Upper lobe of right lung (tissue), 1 donor: Measurements from ENCODE around the gene GID4. TPM values are rescaled to one million over a fixed set of nuclear protein-coding genes. Genes with fewer than 3 reads are reported as not detected.

Experiments used
- ATAC-seq: fragments of 200-7000 bp; cut with Tn5 transposase; one replicate; pipeline ENCODE4 v1.9.1; 2020; ENCODE audit warnings: mild to moderate bottlenecking, moderate library complexity
- DNase-seq: peaks from one replicate; pipeline ENCODE4 v3.0.0-alpha.2; 2020
- H3K27ac ChIP-seq: fragments of 200-600 bp; one replicate; pipeline ENCODE4 v1.8.0; 2022
- H3K27me3 ChIP-seq: fragments of 200-600 bp; one replicate; pipeline ENCODE4 v1.8.0; 2022; ENCODE audit warnings: mild to moderate bottlenecking
- H3K36me3 ChIP-seq: fragments of 200-600 bp; one replicate; pipeline ENCODE4 v1.8.0; 2022
- H3K4me1 ChIP-seq: fragments of 200-600 bp; one replicate; pipeline ENCODE4 v1.8.0; 2022
- H3K4me3 ChIP-seq: fragments of 200-600 bp; one replicate; pipeline ENCODE4 v1.8.0; 2022; ENCODE audit warnings: mild to moderate bottlenecking
- H3K9me3 ChIP-seq: fragments of 200-600 bp; one replicate; pipeline ENCODE4 v1.8.0; 2022
- intact Hi-C: fragments of 100-400 bp; cut with DNase I; formaldehyde crosslinking; loops from one replicate; pipeline ENCODE4 v1.11.0; 2022
- total RNA-seq: library from RNA; stranded (reverse); fragmentation: NEBNext Ultra II Directional; extraction: Animal tissue kit (Norgen Biotek cat#: 25700); gene quantifications from one replicate; pipeline ENCODE4 v1.2.1, GENCODE V29; 2021
- TF ChIP-seq, protein P1 (sequence below): fragments of 200-600 bp; IDR thresholded peaks from one replicate; pipeline ENCODE4 v1.8.0; 2022; ENCODE audit warnings: antibody characterized with exemption
- donor health status: DM: no; HTN: yes; CAD: no; lungs with severe emphysema.

Gene GID4
- total RNA-seq, 1 donor from 2014 or later = 11.6 TPM

DNA sequence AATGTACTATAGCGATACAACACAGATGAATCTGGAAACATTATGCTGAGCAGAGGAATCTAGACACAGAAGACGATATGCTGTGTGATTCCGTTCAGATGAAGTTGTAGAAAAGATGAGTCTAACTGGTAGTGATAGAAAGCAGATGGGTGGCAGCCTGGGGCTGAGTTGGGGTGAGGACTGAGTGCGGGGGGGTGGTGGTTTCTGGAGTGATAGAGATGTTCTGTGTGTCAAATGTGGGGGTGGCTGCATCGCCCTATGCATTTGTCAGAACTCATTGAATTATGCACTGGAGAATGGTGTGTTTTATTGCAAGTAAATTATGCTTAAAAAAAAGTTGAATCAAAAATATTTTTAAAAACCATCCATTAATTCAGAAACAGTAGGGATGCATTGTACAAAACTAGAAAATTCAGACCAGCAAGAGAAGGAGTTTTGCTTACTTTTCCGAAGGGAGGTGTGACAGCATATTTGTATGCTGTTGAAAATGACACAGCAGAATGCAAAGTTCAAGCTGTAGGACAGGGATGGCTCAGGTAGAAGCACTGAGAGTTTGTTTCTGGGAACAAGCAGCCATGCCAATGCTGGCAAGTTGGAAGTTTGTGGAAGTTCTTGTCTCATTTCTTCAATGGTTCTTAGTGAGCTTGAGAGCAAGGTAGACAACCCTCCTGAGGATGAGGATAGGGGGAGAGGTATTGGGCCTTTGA lies 35.5 kb downstream of the GID4 start:
- DNase-seq (no peak), ATAC-seq (no peak)
- no peak overlapping the region for H3K4me3 ChIP-seq
- no peaks in the 10 kb centered on the region for H3K36me3 ChIP-seq
- H3K4me1 ChIP-seq = no peaks in the 10 kb centered on the region
- intact Hi-C loops = no loop called here
- no peak overlapping the region for H3K27ac ChIP-seq
- H3K9me3 ChIP-seq = no peaks in the 10 kb centered on the region
- TF ChIP-seq, protein P1, sequence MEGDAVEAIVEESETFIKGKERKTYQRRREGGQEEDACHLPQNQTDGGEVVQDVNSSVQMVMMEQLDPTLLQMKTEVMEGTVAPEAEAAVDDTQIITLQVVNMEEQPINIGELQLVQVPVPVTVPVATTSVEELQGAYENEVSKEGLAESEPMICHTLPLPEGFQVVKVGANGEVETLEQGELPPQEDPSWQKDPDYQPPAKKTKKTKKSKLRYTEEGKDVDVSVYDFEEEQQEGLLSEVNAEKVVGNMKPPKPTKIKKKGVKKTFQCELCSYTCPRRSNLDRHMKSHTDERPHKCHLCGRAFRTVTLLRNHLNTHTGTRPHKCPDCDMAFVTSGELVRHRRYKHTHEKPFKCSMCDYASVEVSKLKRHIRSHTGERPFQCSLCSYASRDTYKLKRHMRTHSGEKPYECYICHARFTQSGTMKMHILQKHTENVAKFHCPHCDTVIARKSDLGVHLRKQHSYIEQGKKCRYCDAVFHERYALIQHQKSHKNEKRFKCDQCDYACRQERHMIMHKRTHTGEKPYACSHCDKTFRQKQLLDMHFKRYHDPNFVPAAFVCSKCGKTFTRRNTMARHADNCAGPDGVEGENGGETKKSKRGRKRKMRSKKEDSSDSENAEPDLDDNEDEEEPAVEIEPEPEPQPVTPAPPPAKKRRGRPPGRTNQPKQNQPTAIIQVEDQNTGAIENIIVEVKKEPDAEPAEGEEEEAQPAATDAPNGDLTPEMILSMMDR = no peak
- H3K27me3 ChIP-seq = peaks cover 6% of the 10 kb centered on the region

DNA sequence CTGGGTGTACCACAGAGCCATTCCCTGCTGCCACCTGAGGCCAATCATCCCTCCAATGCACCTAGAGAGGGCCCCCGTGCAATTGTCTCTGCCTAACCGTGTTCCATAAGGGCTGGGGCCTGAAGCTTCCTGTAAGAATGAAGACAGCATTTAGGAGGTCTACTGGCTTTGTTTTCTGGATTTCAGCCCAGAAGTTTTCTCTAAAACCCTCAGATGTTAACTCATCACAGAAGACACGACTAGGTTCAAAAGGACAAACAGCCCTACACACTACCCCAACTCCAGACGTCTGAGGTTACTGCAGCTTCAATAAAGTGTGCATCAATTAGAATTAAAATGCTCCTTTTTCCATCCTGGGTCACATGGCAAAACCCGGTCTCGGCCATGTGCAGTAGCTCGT lies 37.7 kb downstream of the GID4 start:
- peaks cover 6% of the 10 kb centered on the region for H3K27me3 ChIP-seq
- no peak for ATAC-seq
- TF ChIP-seq, protein P1 = no peak
- H3K4me1 ChIP-seq = no peaks in the 10 kb centered on the region
- H3K27ac ChIP-seq = no peak overlapping the region
- intact Hi-C loops = no loop called here
- no peak for DNase-seq
- H3K9me3 ChIP-seq = no peaks in the 10 kb centered on the region
- H3K4me3 ChIP-seq = no peak overlapping the region
- no peaks in the 10 kb centered on the region for H3K36me3 ChIP-seq

DNA sequence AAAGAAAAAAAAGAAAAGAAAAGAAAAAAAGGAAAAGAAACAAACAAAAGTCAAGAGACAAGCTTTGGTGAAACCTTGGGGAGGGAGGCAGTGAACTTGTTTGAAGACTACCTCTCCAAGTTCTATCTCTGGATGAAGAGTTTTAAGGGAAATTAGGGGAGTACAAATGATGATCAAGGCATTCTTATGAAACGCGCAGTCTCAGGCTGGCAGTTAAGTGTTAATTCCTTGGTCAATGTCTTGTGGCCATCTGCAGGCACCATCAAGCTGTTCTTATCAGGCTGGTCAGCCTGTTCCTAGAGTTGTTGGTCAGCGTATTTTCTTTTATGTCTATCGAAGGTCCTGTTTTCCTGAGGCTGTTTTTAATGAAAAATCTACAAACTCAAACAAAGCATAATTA lies 40.3 kb downstream of the GID4 start:
- H3K27me3 ChIP-seq = peaks cover 6% of the 10 kb centered on the region
- DNase-seq (no peak), ATAC-seq (no peak)
- H3K4me1 ChIP-seq = no peaks in the 10 kb centered on the region
- no peak overlapping the region for H3K4me3 ChIP-seq
- TF ChIP-seq, protein P1 = no peak
- H3K27ac ChIP-seq = no peak overlapping the region
- H3K9me3 ChIP-seq = no peaks in the 10 kb centered on the region
- intact Hi-C loops = no loop called here
- no peaks in the 10 kb centered on the region for H3K36me3 ChIP-seq

DNA sequence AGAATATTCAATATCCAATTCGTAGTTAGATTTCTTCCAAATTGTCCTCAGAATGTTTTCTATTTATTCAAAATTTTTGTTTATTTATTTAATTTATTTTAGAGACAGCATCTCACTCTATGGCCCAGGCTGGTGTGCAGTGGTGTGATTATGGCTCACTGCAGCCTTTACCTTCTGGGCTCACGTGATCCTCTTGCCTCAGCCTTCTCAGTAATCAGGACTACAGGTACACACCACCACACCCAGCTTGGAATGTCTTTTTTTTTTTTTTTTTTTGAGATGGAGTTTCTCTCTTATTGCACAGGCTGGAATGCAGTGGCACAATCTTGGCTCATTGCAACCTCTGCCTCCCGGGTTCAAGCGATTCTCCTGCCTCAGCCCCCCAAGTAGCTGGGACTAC lies 45.0 kb downstream of the GID4 start:
- Histone ChIP-seq H3K9me3 (no peaks in the 10 kb centered on the region), H3K27ac (no peak overlapping the region), H3K4me1 (peaks cover 9% of the 10 kb centered on the region), H3K36me3 (no peaks in the 10 kb centered on the region), H3K27me3 (no peaks in the 10 kb centered on the region), H3K4me3 (no peak overlapping the region)
- TF ChIP-seq, protein P1 = no peak
- intact Hi-C loops = no loop called here
- ATAC-seq (no peak), DNase-seq (no peak)

DNA sequence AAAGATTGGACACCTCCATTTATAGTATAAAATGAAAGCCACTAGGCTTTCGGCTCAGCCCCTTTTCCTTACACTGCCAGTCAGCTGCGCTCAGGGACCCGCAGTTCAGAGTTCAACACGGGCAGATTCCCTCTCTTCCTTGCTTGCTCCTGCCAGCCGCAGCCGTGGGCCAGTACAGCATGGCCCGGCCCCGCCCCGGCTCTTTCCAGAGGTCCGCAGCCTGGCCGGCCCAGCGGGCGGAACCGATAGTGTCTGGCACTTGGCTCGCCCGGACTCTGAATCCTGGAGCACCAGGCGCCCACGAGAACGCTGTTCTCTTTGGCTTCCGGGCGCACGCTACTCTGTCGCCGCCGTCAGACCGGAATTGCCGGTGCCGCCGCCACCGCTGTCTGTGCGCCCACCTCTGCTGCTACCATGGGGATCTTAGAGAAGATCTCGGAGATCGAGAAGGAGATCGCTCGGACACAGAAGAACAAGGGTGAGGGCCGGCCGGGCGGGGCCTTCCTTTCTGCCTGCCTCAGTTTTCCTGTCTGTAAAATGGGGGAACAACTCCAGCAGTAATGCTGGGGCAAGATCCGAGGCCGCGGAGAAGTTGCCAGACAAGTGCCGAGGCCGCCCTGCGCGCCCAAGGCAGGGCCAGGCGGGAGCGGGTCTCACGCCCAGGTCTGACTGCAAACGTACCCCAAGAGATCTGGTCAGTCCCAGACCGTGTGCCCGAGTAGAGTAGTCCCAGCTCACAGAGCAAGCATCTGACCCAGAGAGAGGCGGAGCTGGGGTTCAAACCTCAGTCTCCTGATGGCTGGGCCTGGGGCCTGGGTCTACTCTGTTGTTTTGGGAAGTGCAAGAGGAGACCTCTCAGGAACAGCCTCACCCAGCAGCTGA lies 48.6 kb downstream of the GID4 start, which contains the start of gene DRG2:
Gene DRG2 (plus strand): TSS at position 339 of the 882 bp plus-strand sequence. CDS start 76 bp downstream, at position 415.
- Histone ChIP-seq H3K36me3 (peaks cover 8% of the 10 kb centered on the region), H3K4me1 (peaks cover 9% of the 10 kb centered on the region), H3K27me3 (no peaks in the 10 kb centered on the region), H3K4me3 (peak within 1 kb of the TSS; percentile 97), H3K9me3 (no peaks in the 10 kb centered on the region), H3K27ac (peak within 1 kb of the TSS; percentile 88)
- TF ChIP-seq, protein P1 = peak; percentile 17
- intact Hi-C loops = no loop called here
- peak; percentile 100 for ATAC-seq
- peak; percentile 94 for DNase-seq
